GM19193 (cell line): Measurements from ENCODE around the gene TRIM37.

Source experiments
- POLR2A ChIP-seq: IDR thresholded peaks from 4 replicates; pipeline ENCODE4 v1.6.1; 2011; ENCODE audit not compliant: insufficient read depth, insufficient read length; ENCODE audit errors: extremely low read depth

TRIM37 gene

GRCh38 chr17:58995247-58995940, 111.3 kb downstream of the TRIM37 start:
- TF ChIP-seq POLR2A = no peak

DNA sequence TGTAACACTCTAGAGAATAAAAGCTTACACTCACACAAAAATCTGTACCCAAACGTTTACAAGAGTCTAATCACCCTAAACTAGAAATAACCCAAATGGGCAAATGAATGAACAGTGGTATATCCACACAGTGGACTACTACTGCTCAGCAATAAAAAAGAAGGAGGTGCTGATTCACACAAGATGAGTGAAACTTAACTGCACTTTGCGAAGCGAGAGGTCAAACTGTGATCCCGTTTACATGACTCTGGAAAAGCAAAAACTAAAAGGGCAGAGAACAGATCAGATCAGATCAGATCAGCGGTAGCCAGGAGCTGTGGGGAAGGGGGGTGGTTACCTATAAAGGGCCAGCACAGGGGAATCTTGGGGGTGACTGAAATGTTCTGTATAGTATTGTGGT, 113.4 kb downstream of the TRIM37 start:
- no peak for TF ChIP-seq POLR2A

DNA sequence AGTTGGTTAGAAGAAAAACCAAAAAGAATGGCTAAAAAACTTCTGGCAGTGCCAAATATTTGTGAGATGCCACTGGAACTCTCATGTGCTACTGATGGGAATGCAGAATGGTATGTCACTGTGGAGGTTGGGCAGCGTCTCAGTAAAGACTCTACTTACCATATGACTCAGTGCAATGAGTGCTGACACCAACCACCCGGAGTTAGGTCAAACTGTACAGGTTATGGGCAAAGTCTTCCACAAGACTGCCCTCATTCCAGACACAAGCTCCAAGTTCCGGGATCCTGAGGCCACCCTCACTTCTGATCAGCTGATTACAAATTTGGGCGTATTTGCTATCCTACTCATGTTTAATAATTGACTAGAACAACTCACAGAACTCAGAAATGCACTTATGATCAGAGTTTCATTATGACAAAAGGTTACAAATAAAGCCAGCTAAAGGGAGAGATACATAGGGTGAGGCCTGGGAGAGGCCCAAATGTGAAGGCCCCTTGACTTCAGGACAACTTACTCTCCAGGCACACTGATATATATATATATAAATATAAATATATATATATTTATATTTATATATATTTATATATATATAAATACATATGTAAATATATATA, 114.9 kb downstream of the TRIM37 start:
- no peak for TF ChIP-seq POLR2A

DNA sequence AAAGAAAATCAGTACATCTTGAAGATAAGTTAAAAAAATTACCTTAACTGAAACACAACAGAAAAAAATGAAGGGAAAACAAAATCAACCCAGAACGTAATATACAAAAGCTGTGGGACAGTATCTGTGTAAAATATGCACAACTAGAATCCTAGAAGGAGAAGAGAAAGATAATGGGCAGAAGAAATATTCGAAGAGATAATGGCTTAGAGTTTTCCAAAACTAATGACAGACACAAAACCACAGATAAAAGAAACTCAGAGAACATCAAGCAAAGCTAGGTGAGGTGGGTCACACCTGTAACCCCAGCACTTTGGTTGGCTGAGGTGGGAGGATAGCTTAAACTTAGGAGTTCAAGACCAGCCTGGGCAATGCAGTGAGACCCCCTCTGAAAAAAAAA, 117.1 kb downstream of the TRIM37 start:
- TF ChIP-seq POLR2A = no peak

GRCh38 chr17:58985971-58986370, 120.7 kb downstream of the TRIM37 start:
- no peak for TF ChIP-seq POLR2A

DNA sequence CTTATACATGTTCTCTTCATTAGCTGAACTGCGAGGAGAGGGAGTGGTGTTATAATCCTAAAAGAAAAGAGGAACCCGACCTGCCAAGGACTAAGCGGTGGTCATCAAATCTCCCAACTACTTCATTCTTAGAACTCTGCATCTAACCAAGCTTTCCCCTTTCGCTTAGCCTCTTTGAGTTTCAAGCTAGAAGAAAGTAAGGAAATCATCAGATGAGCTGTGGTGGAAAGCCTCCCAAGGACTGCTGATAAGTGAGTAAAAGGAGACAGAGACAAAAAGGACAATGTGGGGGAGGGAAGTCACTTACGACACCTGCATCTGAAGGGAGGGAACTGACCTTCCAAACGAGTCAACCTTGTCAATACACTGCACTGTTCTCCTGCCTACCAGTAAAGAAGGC, 121.3 kb downstream of the TRIM37 start:
- no peak for TF ChIP-seq POLR2A

DNA sequence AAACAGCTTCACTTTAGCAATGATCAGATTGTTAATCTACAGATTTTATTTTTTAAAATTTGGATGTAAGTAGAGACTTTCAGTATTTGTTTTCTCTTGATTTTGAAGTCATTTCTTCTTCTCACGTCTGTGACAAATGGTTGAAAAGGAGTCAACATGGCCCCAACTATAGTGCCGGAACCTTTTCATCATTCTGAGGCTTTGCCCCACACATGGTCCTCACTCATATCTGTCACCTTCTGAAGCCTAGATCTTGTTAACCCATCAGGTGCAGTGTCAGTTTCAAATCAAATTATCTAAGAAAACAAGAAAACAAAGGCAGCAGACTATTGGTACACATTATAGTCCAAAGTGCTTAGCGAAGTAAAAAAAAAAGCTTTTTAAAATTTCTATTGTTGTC, 124.1 kb downstream of the TRIM37 start:
- no peak for TF ChIP-seq POLR2A

DNA sequence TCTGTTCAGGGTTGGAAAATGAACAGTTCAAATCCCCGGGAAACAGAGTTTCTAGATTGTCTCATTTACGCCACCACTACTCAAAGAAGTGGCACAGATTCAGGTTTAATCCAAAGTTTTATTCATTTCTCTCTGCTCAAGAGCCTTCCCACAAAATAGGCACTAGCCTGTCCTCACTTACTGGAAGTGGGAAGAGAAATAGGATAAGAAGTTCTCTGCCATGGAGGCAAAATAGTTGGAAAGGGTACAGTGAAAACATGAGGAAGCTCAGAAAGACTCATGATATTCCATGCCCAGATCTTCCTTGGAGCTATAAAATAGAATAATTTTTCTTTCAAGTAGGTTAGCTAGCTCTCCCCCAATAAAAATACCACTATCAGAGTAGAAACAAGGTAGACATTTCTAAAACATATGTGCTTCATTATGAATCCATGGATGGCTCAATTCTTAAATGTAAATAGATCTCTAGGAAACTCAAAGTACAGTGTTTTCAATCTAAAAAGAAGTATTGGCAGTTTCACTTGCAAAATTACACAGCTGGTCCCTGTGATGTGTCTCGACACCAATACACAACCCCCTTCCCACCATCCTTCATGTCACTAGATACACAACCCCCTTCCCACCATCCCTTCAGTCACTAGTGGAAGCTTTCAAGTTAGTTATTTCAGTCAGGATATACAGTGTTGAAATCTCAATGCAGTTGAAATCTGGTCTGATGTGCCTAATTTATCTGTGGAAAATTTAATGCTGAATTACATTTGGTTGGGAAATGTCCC, 125.8 kb downstream of the TRIM37 start:
- no peak for TF ChIP-seq POLR2A

DNA sequence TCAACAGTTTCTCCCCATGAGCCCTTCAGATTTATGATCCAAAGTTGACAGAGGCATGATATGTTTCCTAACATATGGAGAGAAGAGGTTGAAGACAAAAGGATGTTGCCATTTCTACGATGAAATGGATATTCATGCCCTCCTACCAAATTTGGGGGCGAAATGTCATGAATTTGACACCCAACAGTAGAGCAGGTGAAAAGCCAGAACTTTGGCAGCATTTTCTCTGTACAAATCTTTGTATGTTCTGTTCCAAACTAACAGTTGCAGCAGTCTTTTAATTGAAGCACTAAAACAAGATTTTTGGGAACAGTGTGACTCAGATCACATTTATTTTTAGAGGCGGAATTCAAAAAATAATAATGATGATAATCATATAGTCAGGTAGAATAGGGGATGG, 130.1 kb downstream of the TRIM37 start:
- TF ChIP-seq POLR2A = no peak

DNA sequence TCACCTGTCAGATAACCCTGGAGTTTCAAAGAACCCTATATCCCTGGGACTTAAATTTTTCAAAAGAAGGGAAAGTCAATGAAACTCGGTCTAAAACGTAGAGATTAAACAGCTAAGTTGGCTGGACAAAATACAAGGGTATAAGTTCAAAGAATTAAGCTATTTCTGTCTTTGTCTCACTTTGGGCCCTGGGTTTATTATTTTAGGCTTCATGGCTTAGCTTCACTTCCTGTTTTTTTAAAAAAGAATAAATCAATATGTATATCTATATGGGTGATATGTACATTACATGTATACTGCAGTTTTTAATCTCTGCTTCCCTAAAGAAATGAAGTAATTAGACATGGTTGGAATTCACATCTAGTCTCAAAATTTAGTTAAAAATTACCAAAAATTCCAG, 132.3 kb downstream of the TRIM37 start:
- no peak for TF ChIP-seq POLR2A

DNA sequence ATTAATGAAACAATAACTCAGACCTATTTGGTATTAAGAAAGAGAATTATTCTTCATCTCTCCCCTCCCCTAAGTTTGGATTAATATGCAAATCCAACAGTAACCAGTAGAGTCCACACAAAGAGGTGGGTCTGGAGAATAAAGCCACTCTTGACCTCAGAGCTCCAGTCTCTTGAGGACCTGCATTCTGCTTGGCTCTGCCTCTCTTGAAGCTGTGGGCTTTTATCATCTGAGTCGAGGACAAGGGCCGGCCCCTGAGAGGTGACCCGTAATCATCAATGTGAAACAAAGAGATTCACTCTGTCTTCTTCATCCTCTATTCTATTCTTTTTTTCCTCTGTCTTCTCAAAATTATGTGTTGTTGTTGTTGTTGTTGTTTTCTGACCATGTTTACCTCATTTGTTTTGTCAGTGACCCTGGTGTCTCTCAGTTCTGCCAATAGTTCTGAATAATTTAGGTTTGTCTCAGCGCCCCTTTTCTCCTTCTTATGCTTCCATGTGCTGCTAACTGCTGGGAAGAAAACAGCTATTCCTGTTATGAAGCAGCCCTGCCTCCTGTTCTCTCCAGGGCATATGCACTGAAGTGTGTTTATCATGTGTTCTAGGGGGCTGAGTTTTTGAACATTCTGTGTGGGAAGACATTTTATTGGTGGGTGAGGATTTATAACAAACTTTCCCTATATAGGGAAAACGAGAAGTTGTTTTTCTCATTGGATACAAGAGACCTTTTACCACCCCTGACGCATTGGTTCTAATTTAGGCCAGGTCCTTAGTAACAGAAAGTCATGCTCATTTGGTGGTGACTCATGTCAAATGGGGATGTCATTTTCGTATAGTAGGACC, 135.8 kb downstream of the TRIM37 start:
- TF ChIP-seq POLR2A = no peak

DNA sequence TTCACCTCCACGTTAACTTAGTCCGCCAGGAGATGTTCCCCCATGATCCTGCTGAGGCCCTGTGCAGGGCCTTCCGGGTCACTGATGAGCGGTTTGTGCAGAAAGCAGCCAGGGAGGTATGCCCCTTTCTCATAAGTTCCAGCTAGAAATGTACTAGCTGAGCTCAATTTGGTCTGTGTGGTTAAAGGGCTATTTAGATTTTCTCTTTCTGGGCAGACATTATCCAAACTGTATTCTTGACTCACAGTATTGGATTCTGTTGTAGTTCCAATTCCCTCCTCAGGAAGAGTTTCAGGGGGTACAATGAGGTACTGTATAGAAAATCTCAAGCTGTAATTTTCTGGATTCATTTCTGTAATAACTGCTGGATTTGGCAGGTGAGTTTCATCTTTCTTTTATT, 137.1 kb downstream of the TRIM37 start:
- TF ChIP-seq POLR2A = no peak

- no peak for TF ChIP-seq POLR2A
Observed at GRCh38 chr17:58969156-58969555, 137.5 kb downstream of the TRIM37 start.

DNA sequence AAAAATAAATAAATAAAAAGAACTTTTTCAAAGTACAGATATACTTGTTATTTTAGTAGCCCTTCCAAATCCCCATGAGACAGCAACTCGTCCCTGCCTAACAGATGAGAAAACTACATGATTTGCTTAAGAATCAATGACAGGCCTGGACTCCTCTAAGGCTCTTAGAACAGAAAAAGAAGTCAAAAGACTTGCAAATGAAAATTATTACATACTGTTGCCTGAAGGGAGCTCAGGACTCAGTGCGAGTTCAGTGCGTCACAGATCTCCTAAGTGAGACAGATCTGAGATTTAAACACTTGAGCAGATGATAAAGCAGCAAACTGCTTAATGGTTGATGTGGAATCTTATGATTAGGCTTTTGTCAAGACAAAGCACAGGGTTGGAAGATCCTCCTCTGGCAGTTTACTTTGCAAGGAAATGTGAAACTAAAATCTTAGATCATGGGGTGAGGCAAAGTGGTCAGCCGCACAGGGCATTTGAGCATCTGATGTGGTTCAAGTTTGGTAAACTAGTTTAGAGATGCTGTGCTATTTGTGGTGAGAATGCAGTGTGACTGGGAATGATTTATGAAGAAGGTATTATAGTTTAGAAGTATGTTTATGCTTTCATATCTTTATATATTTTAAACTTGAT, 138.1 kb downstream of the TRIM37 start:
- TF ChIP-seq POLR2A = no peak

DNA sequence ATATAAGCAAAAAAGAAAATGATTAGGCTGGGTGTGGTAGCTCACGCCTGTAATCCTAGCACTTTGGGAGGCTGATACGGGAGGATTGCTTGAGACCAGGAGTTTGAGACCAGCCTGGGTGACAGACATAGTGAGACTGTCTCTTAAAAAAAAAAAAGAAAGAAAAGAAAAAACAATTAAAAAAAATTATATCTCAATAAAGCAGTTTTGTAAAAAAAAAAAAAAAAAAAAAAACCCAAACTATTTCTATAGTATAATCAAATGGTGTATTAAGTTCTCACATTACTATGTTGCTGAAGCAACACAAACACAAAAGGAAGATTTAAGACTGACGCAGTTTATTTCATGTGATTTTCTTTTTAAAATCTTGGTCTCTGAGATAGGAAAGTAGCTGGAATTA, 140.5 kb downstream of the TRIM37 start:
- TF ChIP-seq POLR2A = no peak
